Stimulated activated CD8-positive, alpha-beta memory T cell treated with anti-CD3 and anti-CD28 coated beads, Interleukin-4, amount 100 ng/mL, for 1 hour (primary cell): ENCODE data around the gene IL17D.
"Not testable (repeated sequence)": the region's sequence is repeated elsewhere in the genome, so short reads cannot be mapped to it uniquely, and the experiment has no call there.

Source experiments
- DNase-seq, 2 donors: peaks; one replicate each; pipeline ENCODE4 v3.0.0-alpha.2; 2020; ENCODE audit warnings: low read depth in 2 of 2, low spot score in 1 of 2

The IL17D gene, protein sequence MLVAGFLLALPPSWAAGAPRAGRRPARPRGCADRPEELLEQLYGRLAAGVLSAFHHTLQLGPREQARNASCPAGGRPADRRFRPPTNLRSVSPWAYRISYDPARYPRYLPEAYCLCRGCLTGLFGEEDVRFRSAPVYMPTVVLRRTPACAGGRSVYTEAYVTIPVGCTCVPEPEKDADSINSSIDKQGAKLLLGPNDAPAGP

GRCh38 chr13:20702915-20703779 lies at the start of gene IL17D:
Gene IL17D (plus strand): TSS chr13:20703699. CDS start chr13:20704002, 303 bp downstream.
- no peak for DNase-seq

GRCh38 chr13:20654156-20654555 lies 49.3 kb upstream of the IL17D start:
- DNase-seq, result no peak

GRCh38 chr13:20658451-20659040 lies 45.0 kb upstream of the IL17D start:
- DNase-seq, result no peak

DNA sequence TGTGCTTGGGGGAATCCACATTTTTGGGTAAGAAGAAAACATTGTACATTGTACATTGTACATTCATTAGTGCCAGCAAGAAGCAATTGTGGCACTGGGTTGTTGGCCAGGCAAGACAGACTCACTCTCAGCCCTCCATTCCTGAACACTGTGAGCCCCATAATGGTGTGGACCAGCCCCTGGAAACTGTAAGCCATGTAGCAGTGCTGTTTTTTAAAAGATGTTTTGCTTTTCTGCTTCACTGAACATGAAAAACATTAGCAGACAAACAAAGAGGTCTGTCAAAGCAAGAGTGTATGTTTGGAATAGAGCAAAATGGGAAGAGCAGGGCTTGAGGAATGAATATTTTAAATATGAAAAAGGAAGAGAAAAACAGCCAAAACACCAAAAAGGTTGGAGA lies 39.1 kb upstream of the IL17D start:
- DNase-seq, result no peak

- DNase-seq, result no peak
Observed at GRCh38 chr13:20666948-20667347, 36.6 kb upstream of the IL17D start.

- DNase-seq, result no peak
Observed at GRCh38 chr13:20667857-20668437, 35.6 kb upstream of the IL17D start.

GRCh38 chr13:20669162-20669561 lies 34.3 kb upstream of the IL17D start:
- no peak for DNase-seq

- DNase-seq, result no peak
Observed at GRCh38 chr13:20671789-20672188, 31.7 kb upstream of the IL17D start.

- no peak for DNase-seq
Observed at GRCh38 chr13:20672772-20673171, 30.7 kb upstream of the IL17D start.

DNA sequence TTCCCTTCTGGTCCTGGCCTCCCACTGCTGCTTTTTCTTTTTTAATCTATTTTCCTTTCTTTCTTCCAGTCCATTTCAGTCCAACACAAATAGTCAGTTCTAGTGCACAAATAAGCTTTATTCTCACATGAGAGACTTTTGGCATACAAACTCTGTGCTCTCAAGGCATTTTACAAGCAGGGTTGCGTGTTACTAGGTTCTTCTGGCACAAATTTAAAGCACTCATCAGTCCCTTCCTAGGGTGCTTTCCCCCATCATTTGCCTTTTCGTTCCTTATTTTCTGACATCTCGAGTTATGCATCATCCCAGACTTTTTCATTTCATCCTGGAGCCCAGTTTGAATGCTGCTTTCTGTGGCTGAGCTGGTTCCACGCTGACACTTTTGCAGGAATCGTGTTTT lies 29.8 kb upstream of the IL17D start:
- no peak for DNase-seq

DNA sequence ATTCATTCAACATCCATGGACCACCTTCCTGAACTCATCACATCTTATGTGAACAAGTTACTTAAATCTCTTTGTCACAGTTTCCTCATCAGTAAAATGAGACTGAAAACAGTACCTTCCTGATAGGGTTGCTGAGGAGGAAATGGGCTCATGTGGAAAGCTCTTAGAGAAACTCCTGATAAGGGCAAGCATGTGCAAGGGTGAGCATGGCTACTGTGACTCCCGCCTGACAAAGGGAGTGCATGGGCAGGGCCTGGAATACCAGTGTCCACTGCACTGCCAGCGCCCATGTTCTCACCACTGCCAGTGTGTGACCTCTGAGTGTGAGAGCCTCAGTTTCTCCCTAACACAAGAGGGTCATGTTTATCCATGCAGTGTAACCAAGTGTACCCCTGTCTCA lies 27.3 kb upstream of the IL17D start:
- no peak for DNase-seq

DNA sequence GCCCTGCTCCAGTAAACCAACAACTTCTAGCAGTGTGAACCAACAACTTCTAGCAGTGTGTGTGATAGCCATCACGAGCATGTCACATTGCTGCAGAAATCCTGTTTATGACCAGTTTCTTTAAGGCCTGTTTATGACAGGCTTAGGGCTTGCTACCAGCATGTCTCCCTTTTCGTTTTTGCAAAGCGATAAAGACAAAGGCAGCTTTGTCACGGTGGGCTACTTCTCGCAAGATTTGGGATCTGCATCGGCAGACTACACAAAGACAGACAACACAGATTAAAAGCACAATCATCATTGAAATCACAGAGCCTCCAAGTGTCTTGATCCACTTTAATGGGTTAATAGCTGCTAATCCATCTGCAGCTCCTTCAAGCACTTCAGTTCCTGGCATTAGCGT lies 24.9 kb upstream of the IL17D start:
- DNase-seq, result not testable (repeated sequence)

- DNase-seq, result no peak
Observed at GRCh38 chr13:20679879-20680278, 23.6 kb upstream of the IL17D start.

- no peak for DNase-seq
Observed at GRCh38 chr13:20680416-20681080, 23.0 kb upstream of the IL17D start.

- DNase-seq, result not testable (repeated sequence)
Observed at GRCh38 chr13:20681481-20681880, 22.0 kb upstream of the IL17D start.

- DNase-seq, result no peak
Observed at GRCh38 chr13:20682061-20682460, 21.4 kb upstream of the IL17D start.

GRCh38 chr13:20684041-20684440 lies 19.5 kb upstream of the IL17D start:
- no peak for DNase-seq

DNA sequence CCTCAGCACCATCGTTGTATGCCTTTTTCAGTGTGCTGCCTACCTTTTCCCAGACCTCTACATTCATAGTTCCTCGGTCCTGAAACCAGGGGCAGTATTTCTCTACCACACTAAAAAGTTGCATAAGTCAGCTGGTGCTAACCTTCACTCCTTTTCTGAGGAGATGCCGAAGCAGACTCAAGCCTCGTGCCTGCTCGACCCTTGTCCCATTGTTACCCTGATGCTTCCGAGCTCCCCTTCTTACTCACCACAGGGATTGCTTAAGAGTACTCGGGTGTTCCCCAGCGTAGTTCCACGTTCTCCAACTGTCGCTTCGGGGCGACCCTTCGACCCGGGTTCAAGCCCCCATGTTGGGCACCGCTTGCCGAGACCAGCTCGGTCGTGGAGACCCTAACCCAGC lies 19.0 kb upstream of the IL17D start:
- no peak for DNase-seq

DNA sequence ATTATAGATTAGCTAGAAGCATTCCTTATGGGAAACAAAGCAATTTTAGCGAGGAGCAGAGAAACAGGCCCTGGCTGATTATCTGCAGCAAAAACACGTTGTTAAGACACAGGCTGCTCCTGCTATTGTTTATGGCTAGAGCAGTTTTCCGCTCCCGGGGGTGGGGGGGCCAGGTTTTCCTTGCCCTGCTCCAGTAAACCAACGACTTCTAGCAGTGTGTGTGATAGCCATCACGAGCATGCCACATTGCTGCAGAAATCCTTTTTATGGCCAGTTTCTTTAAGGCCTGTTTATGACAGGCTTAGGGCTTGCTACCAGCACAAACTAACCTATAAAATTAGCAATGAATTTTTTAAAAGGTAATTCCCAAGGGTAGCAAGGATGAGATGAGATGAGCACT lies 18.4 kb upstream of the IL17D start:
- no peak for DNase-seq

DNA sequence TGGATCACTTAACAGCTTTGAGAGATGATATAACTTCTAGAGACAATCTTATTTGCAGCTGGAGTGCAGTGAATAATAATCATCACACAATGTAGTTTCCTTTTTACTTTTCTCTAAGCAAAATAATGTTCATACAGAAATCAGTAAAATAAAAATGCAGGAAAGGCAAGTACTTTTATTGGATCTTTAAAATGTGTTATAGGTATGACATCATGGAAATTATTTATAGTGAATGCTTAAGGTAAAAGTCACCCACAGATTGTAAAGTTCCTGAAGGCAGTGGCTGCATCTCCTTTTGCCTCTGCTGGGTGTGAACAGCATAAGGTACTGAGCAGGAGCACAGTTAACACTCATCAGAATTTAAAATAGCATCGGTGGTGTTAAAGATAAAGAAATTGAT lies 17.3 kb upstream of the IL17D start:
- DNase-seq, result no peak

DNA sequence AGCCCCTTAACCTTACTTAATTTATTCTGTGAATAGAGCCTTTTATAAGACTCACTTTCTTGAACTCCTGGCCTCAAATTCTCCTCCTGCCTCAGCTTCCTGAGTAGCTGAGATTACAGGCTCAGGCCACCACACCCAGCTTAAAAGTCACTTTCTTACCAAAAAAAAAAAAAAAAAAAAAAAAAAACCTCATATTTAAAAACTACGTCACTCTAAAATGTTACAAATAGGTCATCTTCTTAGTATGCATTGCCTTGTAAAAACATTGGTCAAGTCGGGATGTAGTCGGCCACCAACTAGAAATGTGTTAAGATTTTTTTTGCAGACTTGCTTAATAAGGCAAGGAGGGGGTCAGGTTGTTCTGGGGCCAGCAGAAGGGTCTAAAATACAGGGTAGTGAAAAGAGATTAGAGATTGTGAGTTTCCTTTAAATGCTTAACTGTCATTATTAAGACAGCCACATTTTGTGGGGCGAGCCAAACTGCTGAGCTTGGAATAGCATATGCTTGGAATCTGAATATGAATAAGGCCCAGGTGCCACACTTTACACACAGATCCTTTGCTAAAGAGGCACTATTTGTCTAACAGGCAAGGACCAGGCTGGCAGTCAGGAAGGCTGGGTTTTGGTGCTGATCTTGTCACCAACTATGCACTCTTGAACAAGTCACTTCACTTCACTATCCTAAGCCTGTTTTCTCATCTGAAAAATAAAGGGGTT lies 16.5 kb upstream of the IL17D start:
- no peak for DNase-seq
